ENCODE data around the gene ACKR3.

GRCh38 chr2:236612737-236613136 is 43.1 kb downstream of the ACKR3 start:
- no peak for TF ChIP-seq POLR2A (IDR thresholded peaks at IDR 0.05; ENCODE audit: low read length)
- no peak for TF ChIP-seq REST (IDR thresholded peaks at IDR 0.05)
- TF ChIP-seq CTCF (IDR thresholded peaks at IDR 0.05) = no peak
- TF ChIP-seq EP300 (IDR thresholded peaks at IDR 0.05) = no peak
- no peak for TF ChIP-seq EHMT2 (IDR thresholded peaks at IDR 0.05; ENCODE audit: low read depth)
- TF ChIP-seq RAD21 (conservative IDR thresholded peaks at IDR 0.05 in 1 of 2, IDR thresholded peaks at IDR 0.05 in 1 of 2) = no peak
- no peak for TF ChIP-seq PHF8 (IDR thresholded peaks at IDR 0.05; ENCODE audit: borderline replicate concordance, low read depth)
- TF ChIP-seq HOXB13 (CRISPR knock-in tag; IDR thresholded peaks at IDR 0.05; ENCODE audit: low read depth) = no peak
- no peak for TF ChIP-seq JUN (IDR thresholded peaks at IDR 0.05)
- no peak for TF ChIP-seq RCOR1 (IDR thresholded peaks at IDR 0.05; ENCODE audit: low read depth, low read length)
